Naive B cell (primary cell): Measurements from ENCODE around the gene EIF3B. TPM values are rescaled to one million over a fixed set of nuclear protein-coding genes. Genes with fewer than 3 reads are reported as not detected.
"Not testable (repeated sequence)": the region's sequence is repeated elsewhere in the genome, so short reads cannot be mapped to it uniquely, and the experiment has no call there.

Source experiments
- ATAC-seq, 2 donors: fragments of 150-1000 bp; cut with Tn5 transposase; 2 replicates each; pipeline ENCODE4 v1.10.0; 2021; ENCODE audit warnings: low read depth in 2 of 2, mild to moderate bottlenecking in 2 of 2, moderate library complexity in 2 of 2
- DNase-seq: peaks from one replicate; pipeline ENCODE4 v3.0.0; 2022
- H3K27ac Mint-ChIP-seq, 6 donors: one replicate each; pipeline ENCODE4 v1.8.0; 2020 to 2022; ENCODE audit warnings: mild to moderate bottlenecking in 6 of 6, mixed read lengths in 6 of 6, moderate library complexity in 5 of 6, inconsistent platforms in 2 of 6
- H3K27me3 Mint-ChIP-seq, 3 donors: one replicate each; pipeline ENCODE4 v1.8.0; 2021 to 2022; ENCODE audit warnings: mixed read lengths in 3 of 3, mild to moderate bottlenecking in 1 of 3
- H3K36me3 Mint-ChIP-seq, 2 donors: one replicate each; pipeline ENCODE4 v1.8.0; 2020 to 2022; ENCODE audit warnings: mixed read lengths in 2 of 2, inconsistent platforms in 1 of 2, mild to moderate bottlenecking in 1 of 2
- H3K4me1 Mint-ChIP-seq, 3 donors: one replicate each; pipeline ENCODE4 v1.8.0; 2020 to 2022; ENCODE audit warnings: mixed read lengths in 3 of 3, inconsistent platforms in 1 of 3, mild to moderate bottlenecking in 1 of 3, moderate library complexity in 1 of 3
- H3K4me3 Mint-ChIP-seq, 8 donors: one replicate each; pipeline ENCODE4 v1.8.0; 2020 to 2022; ENCODE audit warnings: mild to moderate bottlenecking in 8 of 8, mixed read lengths in 8 of 8, moderate library complexity in 8 of 8, inconsistent platforms in 2 of 8
- H3K9me3 Mint-ChIP-seq, 7 donors: one replicate each; pipeline ENCODE4 v1.8.0; 2020 to 2022; ENCODE audit warnings: mixed read lengths in 7 of 7, mild to moderate bottlenecking in 5 of 7, inconsistent platforms in 2 of 7, moderate library complexity in 1 of 7
- polyA plus RNA-seq, 6 donors: library from polyadenylated mRNA; unstranded; fragments of 300-500 nt; fragmentation: Illumina TruSeq; gene quantifications; one replicate each; pipeline ENCODE4 v1.2.3, GENCODE V29; 2021; ENCODE audit warnings: low read depth in 6 of 6

EIF3B gene
- polyA plus RNA-seq, 6 donors from 2014 or later, result 69.6 to 123 (median 94.4) TPM

- peaks cover 0 to 3% (median 0%) of the 10 kb centered on the region in 3 donors for H3K4me1 Mint-ChIP-seq
- H3K36me3 Mint-ChIP-seq, result peaks cover 8 to 14% of the 10 kb centered on the region in 2 donors
- DNase-seq, result no peak
- no peak for ATAC-seq
- no peak overlapping the region for H3K4me3 Mint-ChIP-seq
- no peaks in the 10 kb centered on the region for H3K27me3 Mint-ChIP-seq
- H3K9me3 Mint-ChIP-seq, result no peaks in the 10 kb centered on the region
- peak overlapping the region in 1 of 6 donors; percentile 84 for H3K27ac Mint-ChIP-seq
Measured at GRCh38 chr7:2384354-2385243, 30.0 kb downstream of the EIF3B start.

GRCh38 chr7:2386122-2386521 lies 31.5 kb downstream of the EIF3B start:
- not testable (repeated sequence) for DNase-seq, H3K4me1 Mint-ChIP-seq, H3K9me3 Mint-ChIP-seq, ATAC-seq, H3K27me3 Mint-ChIP-seq, H3K36me3 Mint-ChIP-seq, H3K4me3 Mint-ChIP-seq
- H3K27ac Mint-ChIP-seq, result peak overlapping the region in 1 of 6 donors; percentile 85

- no peaks in the 10 kb centered on the region for H3K36me3 Mint-ChIP-seq
- no peaks in the 10 kb centered on the region for H3K27me3 Mint-ChIP-seq
- H3K27ac Mint-ChIP-seq, result no peak overlapping the region
- no peaks in the 10 kb centered on the region for H3K9me3 Mint-ChIP-seq
- ATAC-seq, result no peak
- H3K4me3 Mint-ChIP-seq, result no peak overlapping the region
- no peak for DNase-seq
- peaks cover 0 to 4% (median 3%) of the 10 kb centered on the region in 3 donors for H3K4me1 Mint-ChIP-seq
Measured at GRCh38 chr7:2386964-2387669, 32.5 kb downstream of the EIF3B start.

GRCh38 chr7:2387897-2388636 lies 33.4 kb downstream of the EIF3B start:
- no peak for DNase-seq
- H3K27me3 Mint-ChIP-seq, result no peaks in the 10 kb centered on the region
- H3K36me3 Mint-ChIP-seq, result no peaks in the 10 kb centered on the region
- H3K4me1 Mint-ChIP-seq, result peaks cover 0 to 12% (median 3%) of the 10 kb centered on the region in 3 donors
- no peak overlapping the region for H3K27ac Mint-ChIP-seq
- ATAC-seq, result no peak
- H3K4me3 Mint-ChIP-seq, result no peak overlapping the region
- no peaks in the 10 kb centered on the region for H3K9me3 Mint-ChIP-seq

- no peak for ATAC-seq
- Mint-ChIP-seq H3K27ac (no peak overlapping the region), H3K4me3 (no peak overlapping the region)
Measured at GRCh38 chr7:2388637-2388954, 34.0 kb downstream of the EIF3B start.

GRCh38 chr7:2390020-2390816 lies 35.6 kb downstream of the EIF3B start:
- H3K9me3 Mint-ChIP-seq, H3K4me3 Mint-ChIP-seq, ATAC-seq, H3K36me3 Mint-ChIP-seq, DNase-seq, H3K27me3 Mint-ChIP-seq: not testable (repeated sequence)
- peaks cover 0 to 28% (median 3%) of the 10 kb centered on the region in 3 donors for H3K4me1 Mint-ChIP-seq
- H3K27ac Mint-ChIP-seq, result peak overlapping the region in 2 of 6 donors; percentile 28 to 87

More at GRCh38 chr7:2388637-2388954, 34.0 kb downstream of the EIF3B start:
- Mint-ChIP-seq H3K27me3 (no peaks in the 10 kb centered on the region), H3K9me3 (no peaks in the 10 kb centered on the region), H3K4me1 (peaks cover 0 to 17% (median 3%) of the 10 kb centered on the region in 3 donors), H3K36me3 (no peaks in the 10 kb centered on the region)
- DNase-seq, result no peak

- Mint-ChIP-seq H3K36me3 (no peaks in the 10 kb centered on the region), H3K27me3 (no peaks in the 10 kb centered on the region), H3K9me3 (no peaks in the 10 kb centered on the region), H3K4me3 (peak overlapping the region in 1 of 8 donors; percentile 78), H3K27ac (peak overlapping the region in 3 of 6 donors; percentile 24 to 80 (median 28)), H3K4me1 (peaks cover 0 to 28% (median 0%) of the 10 kb centered on the region in 3 donors)
- no peak for DNase-seq
- ATAC-seq, result no peak
Measured at GRCh38 chr7:2393706-2394105, 39.1 kb downstream of the EIF3B start.

- no peaks in the 10 kb centered on the region for H3K27me3 Mint-ChIP-seq
- H3K36me3 Mint-ChIP-seq, result no peaks in the 10 kb centered on the region
- DNase-seq, result no peak
- H3K4me1 Mint-ChIP-seq, result peaks cover 3 to 31% (median 4%) of the 10 kb centered on the region in 3 donors
- H3K4me3 Mint-ChIP-seq, result no peak overlapping the region
- H3K27ac Mint-ChIP-seq, result peak overlapping the region in 2 of 6 donors; percentile 32 to 77
- H3K9me3 Mint-ChIP-seq, result no peaks in the 10 kb centered on the region
- no peak for ATAC-seq
Measured at GRCh38 chr7:2394566-2395082, 40.0 kb downstream of the EIF3B start.

GRCh38 chr7:2398506-2398905 lies 43.9 kb downstream of the EIF3B start:
- Mint-ChIP-seq H3K36me3 (no peaks in the 10 kb centered on the region), H3K27ac (no peak overlapping the region), H3K4me1 (peaks cover 10 to 39% (median 18%) of the 10 kb centered on the region in 3 donors), H3K4me3 (no peak overlapping the region), H3K27me3 (no peaks in the 10 kb centered on the region), H3K9me3 (no peaks in the 10 kb centered on the region)
- DNase-seq, result no peak
- no peak for ATAC-seq

GRCh38 chr7:2399848-2400587 lies 45.4 kb downstream of the EIF3B start:
- H3K36me3 Mint-ChIP-seq, result no peaks in the 10 kb centered on the region
- H3K4me3 Mint-ChIP-seq, result peak overlapping the region in 4 of 8 donors; percentile 36 to 77 (median 63)
- H3K9me3 Mint-ChIP-seq, result no peaks in the 10 kb centered on the region
- H3K27me3 Mint-ChIP-seq, result no peaks in the 10 kb centered on the region
- H3K4me1 Mint-ChIP-seq, result peaks cover 18 to 37% (median 28%) of the 10 kb centered on the region in 3 donors
- no peak for ATAC-seq
- no peak for DNase-seq
- H3K27ac Mint-ChIP-seq, result peak overlapping the region in 5 of 6 donors; percentile 4 to 88 (median 78)

GRCh38 chr7:2402687-2403013 lies 48.0 kb downstream of the EIF3B start:
- no peaks in the 10 kb centered on the region for H3K36me3 Mint-ChIP-seq
- H3K9me3 Mint-ChIP-seq, result peaks cover 0 to 5% (median 0%) of the 10 kb centered on the region in 7 donors
- no peak for ATAC-seq
- H3K27me3 Mint-ChIP-seq, result no peaks in the 10 kb centered on the region
- peak overlapping the region; percentile 65 to 92 (median 86) for H3K4me3 Mint-ChIP-seq
- no peak for DNase-seq
- peak overlapping the region in 2 of 6 donors; percentile 39 to 85 for H3K27ac Mint-ChIP-seq
- peaks cover 36 to 59% (median 51%) of the 10 kb centered on the region in 3 donors for H3K4me1 Mint-ChIP-seq
